Activated CD8-positive, alpha-beta memory T cell treated with anti-CD3 and anti-CD28 coated beads for 48 hours (primary cell): Measurements from ENCODE around the gene USP7.
"Not testable (repeated sequence)": the region's sequence is repeated elsewhere in the genome, so short reads cannot be mapped to it uniquely, and the experiment has no call there.

ENCODE experiments used
- DNase-seq, 3 experiments: peaks; one replicate each; pipeline ENCODE4 v3.0.0-alpha.2; 2020; ENCODE audit warnings: low read depth in 2 of 3, low spot score in 2 of 3

Gene USP7

DNA sequence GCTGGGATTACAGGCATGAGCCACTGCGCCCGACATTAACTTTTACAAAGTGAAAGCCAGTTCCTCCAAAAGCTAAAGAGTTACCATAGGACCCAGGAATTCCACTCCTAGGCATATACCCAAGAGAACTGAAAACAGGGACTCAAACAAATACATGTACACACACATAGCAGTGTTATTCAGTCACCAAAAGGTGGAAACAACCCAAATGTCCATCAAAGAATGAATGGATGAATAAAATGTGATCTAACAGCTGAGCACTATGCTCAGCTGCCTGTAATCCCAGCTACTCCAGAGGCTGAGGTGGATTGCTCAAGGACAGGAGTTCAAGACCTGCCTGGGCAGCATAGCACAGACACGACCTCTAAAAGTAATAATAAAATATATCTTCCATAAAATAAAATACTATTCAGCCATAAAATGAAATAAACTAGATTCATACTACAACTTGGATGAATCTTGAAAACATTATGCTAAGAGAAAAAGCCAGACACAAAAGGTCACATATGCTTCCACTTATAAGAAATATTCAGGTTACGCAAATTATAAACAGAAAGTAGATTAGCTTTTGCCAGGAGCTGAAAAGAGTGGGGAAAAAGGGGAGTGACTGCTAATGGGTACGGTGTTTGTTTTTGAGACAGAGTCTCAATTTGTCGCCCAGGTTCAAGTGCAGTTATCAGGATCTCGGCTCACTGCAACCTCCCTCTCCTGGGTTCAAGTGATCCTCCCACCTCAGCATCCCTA is 9.3 kb upstream of the USP7 start:
- DNase-seq = no peak

- no peak for DNase-seq
These were observed 7.7 kb upstream of the USP7 start for GRCh38 chr16:8971416-8971815.

DNA sequence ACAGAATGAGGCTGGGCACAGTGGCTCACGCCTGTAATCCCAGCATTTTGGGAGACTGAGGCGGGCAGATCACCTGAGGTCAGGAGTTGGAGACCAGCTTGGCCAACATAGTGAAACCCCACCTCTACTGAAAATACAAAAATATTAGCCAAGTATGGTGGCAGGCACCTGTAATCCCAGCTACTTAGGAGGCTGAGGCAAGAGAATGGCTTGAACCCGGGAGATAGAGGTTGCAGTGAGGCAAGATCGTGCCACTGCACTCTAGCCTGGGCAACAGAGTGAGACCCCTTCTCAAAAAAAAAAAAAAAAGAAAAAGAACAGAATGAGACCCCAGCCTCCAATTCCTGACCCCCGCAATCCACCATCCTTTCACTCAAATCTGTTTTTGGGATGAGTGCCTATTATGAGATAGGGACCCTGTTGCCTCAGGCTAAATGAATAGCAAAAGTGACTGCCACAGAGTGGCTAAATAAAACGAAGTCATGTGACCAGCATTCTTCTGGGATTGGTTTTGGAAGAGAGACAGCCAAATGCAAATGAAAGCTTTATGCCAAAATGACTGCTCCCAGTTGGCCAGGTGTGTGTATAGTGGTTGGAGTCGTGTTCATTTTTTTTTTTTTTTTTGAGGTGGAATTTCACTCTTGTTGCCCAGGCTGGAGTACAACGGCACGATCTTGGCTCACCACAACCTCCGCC is 5.6 kb upstream of the USP7 start:
- not testable (repeated sequence) for DNase-seq

- DNase-seq = not testable (repeated sequence)
These were observed 4.3 kb upstream of the USP7 start for GRCh38 chr16:8968054-8968453.

GRCh38 chr16:8967132-8967821 is 3.6 kb upstream of the USP7 start:
- no peak for DNase-seq

GRCh38 chr16:8966817-8967131 is 3.1 kb upstream of the USP7 start:
- DNase-seq = no peak

GRCh38 chr16:8964462-8964861 is 756 bp upstream of the USP7 start:
- no peak for DNase-seq

GRCh38 chr16:8963010-8963820 is 491 bp downstream of the USP7 start:
- DNase-seq = no peak

DNA sequence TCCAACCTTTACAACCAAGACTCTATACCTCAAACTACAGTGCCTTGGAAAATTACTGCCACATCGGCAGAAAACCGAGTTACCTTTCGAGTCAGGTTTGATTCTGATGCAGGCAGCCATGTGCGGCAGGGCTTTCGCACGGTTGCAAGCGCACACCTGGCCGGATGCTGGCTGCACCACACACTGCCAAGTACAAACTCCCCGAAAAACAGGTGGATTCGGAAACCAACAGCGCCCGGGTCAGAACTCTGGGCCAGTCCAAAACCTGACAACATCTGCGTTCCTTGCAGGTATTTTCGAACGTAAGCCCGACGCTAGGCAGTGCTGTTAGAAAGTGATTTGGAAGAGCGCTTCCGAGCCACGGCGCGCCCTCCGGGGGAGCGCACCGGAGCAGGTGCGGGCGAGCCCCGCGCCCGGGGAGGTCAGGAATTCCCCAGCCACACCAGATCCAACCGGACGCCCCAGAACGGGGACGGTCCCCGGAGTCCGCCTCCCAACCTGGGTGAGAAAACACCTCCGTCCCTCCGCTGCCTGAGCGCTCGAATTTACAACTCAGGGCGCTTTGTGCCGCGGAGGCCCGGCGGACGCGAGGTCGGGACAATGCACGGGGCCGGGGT is 1.2 kb downstream of the USP7 start:
- DNase-seq = no peak

GRCh38 chr16:8961811-8962390 is 1.8 kb downstream of the USP7 start:
- no peak for DNase-seq

GRCh38 chr16:8960788-8961109 is 3.0 kb downstream of the USP7 start:
- no peak for DNase-seq

DNA sequence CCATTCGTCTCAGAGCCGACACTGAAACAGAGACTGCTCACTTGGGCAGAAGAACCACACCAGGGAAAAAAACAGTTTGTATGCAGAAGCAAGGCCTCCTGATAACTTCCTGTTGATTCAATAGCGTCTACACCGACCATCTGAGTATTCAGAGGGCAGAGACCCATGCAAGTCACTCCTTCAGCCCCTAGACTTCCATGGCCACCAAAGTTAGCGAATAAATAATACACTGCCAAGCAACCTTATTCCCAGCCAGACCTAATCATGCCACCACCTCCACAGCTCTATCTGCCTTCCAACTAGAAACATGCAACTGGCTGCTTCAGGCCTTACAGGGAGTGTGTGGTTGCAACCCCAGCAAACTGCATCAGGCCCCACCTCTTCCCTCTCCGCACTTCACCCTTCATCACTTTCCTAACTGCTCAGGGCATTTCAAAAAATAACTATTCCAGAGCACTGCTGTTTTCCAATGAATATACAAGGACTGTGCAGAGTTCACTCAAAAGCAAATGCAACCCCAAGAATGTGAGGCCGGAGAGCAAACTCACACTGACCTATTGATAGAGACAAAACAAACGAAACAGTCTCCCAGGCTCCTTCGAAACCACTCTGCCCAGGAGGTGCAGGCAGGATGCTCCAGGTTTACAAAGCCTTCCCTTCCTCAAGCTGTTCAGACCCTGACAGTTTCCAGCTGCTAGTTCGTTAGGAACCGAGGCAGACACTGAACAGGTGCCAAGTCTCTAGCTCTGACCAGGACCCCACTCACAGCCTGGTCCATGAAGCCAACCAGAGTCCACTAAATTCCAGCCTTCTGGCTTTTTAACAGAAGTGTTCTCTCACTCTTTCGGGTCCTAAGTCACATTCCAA is 3.6 kb downstream of the USP7 start:
- DNase-seq = no peak

DNA sequence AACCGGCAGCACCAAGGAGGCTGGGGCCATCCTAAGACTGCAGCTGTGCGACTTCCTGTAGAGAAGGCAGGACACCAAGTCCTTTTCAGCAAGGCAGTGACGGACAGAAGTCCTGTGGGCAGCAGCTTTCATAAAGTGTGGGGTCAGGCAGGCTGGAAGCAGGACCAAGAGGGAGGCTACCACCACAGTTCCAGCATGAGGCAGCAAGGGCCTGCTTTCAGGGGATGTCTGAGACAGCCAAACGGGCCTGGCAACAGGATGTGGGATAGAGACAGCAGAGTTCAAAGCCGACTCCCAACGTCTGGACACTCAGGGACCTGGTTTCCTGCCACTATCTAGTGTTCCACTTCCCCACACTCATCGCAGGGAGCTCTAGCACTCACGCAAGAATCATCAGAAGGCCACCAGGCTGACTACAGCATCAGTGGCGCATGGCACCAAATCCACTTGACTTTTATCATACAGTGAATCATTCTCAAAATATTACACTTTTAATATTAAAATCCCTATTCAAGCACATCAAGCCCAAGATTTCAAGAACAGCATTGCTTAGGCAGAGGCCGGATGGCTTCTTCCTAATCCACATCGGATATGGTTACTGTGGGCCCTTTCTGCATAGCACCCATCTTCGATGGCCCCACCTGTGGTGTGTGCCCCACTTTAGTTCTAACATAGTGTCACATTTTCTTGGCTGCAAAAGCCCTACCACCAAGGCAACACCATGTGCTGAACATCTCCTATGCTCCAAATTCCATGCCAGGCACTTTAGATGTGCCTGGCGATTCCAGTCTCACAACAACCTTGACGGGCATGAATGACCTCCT is 5.2 kb downstream of the USP7 start:
- DNase-seq = no peak

DNA sequence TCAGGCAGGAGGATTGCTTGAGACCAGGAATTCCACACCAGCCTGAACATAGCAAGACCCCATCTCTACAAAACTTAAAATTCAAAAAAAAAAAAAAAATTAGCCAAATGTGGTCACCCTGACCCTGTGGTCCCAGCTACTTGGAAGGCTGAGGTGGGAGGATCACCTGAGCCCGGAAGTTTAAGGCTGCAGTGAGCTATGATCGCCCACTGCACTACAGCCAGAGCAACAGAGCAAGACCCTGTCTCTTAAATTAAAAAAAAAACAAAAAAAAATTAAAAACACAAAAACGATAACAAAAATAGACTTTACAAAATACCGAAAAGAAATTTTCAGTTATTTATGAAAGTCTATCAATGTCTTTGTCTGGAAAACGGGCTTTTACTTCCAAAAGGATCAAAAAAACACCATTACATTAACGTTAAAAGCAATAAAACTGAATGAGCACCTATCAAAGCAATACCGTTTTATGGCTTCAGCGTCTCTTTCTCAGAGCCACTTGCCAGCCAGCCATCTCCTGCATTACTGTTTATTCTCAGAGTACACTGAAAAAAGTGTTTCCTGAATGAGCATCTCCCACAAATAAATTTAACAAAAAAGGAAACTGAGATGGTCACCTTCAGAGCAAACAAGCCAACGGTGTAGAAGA is 6.1 kb downstream of the USP7 start:
- no peak for DNase-seq

- DNase-seq = no peak
These were observed 6.7 kb downstream of the USP7 start for GRCh38 chr16:8957063-8957397.

GRCh38 chr16:8956265-8957062 is 7.2 kb downstream of the USP7 start:
- no peak for DNase-seq

- DNase-seq = no peak
These were observed 7.9 kb downstream of the USP7 start for GRCh38 chr16:8955828-8956227.

DNA sequence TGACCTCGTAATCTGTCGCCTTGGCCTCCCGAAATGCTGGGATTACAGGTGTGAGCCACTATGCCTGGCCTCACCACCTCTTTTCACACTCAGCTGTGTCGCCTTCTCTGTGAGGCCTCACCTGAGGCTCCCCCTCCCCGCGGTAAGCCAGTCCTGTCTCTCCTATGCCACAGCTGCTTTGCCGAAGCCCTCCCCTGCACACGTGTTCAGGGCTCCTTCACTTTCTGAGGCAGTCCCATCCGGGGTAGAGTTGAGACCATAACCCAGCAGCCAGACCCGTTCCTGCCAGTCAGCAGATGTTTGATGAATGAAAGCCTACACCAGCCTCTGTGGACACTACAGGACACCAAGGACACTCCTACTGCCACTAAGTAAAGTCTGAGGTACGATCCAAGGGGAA is 10.6 kb downstream of the USP7 start:
- no peak for DNase-seq
